GM10266 (cell line): ENCODE measurements around the gene PREX1.

Experiments
- DNase-seq: peaks from one replicate; pipeline ENCODE4 v3.0.0; 2012; ENCODE audit errors: extremely low spot score
- TF ChIP-seq, protein P1 (sequence below): IDR thresholded peaks from 2 replicates; pipeline ENCODE4 v1.5.1; 2012; ENCODE audit warnings: mild to moderate bottlenecking, low read depth; ENCODE audit not compliant: control insufficient read depth, insufficient read depth; ENCODE audit errors: missing control alignments

The PREX1 gene

DNA sequence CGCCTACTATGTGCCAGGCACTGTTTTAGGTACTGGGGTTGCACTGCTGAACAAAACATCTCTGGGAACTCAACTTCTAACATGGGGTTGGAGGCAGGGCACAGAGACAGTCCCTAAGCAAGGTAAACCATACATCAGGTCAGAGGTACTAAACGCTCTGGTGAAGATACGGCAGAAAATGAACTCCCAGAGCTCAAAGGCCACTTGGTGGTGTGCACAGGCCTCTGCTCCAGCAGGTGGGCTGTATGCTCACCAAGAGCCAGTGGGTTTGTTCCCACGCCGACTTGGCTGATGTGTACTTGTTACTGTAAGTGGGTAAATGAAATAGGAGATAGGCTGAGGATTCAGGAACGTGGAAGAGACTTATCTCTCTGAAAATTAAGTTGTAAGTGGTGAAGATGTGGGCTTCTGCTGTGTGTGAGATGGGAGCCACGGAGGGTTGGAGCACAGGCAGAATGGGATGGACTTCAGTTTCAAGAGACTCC lies 133.4 kb downstream of the PREX1 start:
- TF ChIP-seq, protein P1, sequence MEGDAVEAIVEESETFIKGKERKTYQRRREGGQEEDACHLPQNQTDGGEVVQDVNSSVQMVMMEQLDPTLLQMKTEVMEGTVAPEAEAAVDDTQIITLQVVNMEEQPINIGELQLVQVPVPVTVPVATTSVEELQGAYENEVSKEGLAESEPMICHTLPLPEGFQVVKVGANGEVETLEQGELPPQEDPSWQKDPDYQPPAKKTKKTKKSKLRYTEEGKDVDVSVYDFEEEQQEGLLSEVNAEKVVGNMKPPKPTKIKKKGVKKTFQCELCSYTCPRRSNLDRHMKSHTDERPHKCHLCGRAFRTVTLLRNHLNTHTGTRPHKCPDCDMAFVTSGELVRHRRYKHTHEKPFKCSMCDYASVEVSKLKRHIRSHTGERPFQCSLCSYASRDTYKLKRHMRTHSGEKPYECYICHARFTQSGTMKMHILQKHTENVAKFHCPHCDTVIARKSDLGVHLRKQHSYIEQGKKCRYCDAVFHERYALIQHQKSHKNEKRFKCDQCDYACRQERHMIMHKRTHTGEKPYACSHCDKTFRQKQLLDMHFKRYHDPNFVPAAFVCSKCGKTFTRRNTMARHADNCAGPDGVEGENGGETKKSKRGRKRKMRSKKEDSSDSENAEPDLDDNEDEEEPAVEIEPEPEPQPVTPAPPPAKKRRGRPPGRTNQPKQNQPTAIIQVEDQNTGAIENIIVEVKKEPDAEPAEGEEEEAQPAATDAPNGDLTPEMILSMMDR: no peak
- DNase-seq: no peak

DNA sequence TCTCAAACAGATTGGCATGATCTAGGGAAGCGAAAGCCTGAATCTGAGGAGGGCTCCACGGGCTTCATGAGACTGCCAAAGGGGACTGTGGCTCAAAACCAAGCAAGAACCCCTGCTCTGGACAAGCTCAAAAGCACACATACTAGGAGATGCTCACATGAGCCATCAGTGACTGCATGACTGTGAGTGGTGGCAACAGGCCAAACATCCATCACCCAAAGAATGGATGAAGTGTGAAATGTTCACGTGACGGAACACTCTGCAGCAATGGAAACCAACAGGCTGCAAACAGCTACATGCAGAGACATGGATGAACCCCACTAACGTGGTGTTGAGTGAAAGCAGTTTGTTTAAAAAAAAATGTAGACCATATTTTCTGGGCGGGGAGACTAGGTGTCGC lies 136.3 kb downstream of the PREX1 start:
- TF ChIP-seq, protein P1: no peak
- no peak for DNase-seq

DNA sequence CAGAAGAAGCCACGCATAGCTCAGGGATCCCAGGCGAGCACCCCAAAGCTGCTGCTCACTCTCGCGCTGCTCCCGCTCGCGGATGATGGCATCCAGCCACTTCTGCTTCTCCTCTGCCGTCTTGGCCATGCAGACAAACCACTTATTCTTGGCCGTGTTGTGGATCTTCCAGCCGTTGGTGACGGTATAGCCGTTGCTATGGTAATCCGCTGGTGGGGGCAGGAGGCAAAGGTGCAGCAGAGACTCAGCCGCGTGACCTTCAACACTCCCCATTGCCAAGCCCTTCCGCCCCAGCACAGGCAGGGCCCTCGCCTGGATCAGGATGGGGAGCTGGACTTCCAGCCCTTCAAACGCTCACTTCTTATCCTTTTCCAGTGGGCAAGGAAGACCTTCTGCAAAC lies 136.9 kb downstream of the PREX1 start:
- DNase-seq: no peak
- TF ChIP-seq, protein P1: no peak

DNA sequence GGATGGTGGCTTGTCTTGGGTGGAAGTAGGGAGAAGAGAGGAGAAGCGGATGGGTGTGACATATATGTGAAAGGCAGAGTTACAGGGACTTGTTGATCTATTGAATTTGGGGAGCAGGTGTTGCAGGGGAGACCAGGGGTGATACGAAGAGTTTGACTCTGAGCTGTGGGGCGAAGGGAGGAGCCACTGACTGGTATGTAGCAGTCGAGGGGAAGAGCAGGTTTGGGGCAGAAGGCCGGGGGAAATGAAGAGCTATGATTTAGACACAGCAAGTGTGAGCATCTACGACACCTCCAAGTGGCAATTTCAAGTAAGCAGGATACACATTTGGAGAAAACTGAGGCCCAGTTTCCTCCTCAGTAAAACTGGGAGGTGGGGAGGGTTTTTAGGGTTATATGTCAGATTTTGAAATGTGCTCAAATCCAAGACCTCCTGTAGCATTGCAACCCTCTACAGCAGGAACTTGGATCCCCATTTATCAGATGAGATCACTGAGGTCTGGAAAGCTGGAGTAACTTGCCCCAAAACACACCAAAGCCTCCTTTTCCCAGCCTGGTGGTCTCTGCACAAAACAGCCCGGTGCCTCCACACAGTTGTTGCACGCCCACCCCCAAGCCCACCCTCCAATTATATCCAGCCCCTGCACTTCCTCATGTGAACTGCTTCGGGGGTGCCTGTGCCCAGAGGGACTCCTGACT lies 137.8 kb downstream of the PREX1 start:
- TF ChIP-seq, protein P1: no peak
- no peak for DNase-seq

DNA sequence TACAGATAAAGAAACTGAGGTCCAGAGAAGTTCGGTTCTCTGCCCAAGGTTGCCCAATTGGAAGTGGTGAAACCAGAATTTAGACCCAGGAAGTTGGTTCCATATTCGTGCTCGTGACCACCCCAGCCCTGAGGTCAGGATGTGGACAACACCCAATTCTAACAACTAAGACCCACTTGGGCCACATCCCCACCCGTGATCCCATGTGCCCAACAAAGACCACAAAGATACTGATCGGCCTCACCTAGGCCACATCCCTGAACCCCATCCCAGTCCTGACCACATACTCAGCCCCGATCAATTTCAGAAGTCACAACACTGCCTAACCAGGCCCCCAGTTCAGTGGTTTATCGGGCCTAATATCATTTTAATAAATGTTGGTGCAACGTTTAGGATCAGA lies 138.4 kb downstream of the PREX1 start:
- TF ChIP-seq, protein P1: no peak
- no peak for DNase-seq

DNA sequence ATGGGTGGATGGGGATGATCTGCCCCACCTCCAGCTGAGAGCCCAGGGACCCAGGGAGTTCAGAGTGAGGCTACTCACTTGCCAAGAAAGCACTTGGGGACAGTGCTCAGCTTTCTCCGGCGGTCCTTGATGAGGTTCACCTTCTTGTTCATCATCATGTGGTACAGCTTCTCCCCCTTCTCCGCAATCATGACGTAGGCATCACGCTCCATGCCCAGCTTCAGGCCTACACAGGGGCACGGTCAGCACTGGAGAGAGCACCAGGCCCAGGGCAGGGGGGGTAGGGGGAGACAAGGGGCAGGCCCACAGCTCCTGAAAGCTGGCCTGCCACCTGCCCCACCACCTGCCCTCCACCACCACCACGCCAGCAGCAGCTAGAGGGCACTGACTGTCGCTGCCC lies 139.2 kb downstream of the PREX1 start:
- no peak for DNase-seq
- TF ChIP-seq, protein P1: no peak

DNA sequence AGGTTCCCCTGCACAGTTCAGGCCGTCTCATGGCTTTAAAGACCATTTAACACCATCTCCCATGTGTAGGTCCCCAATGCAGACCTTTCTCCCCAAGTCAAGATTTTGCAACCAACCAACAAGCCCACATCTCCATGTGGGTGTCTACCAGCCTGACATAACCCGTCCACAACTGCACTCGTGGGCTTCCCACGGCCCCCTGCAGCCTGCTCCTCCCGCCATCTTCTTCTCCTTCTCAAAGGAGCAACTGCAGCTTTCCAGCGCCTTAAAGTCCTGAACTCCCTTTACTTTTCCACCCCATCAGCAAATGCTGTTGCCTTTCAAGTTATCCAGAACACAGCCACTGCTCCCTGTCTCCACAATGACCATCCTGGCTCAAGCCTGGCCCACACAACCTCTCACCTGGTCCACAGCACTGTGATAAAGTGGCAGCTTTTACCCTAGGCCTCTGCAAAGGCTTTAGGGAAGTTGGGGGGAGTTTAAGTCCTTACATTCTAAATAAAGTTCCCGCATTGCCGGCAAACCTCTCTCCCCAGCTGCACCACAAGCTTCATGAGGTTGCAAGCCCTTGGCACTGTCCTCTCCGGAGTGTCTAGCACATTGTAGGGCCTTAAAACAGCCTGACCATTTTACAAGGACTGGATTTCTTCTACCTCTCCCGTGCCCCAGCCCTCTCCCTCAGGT lies 140.5 kb downstream of the PREX1 start:
- DNase-seq: no peak
- TF ChIP-seq, protein P1: no peak
